SK-N-SH (cell line): ENCODE measurements around the gene DGKI. TPM values are rescaled to one million over a fixed set of nuclear protein-coding genes. Genes with fewer than 3 reads are reported as not detected.

Experiments
- CTCF ChIA-PET: fragments of 300-600, 350-600 bp; formaldehyde crosslinking; extraction: SDS; loops from one replicate; lab custom pipeline; 2021; lab: Yijun Ruan, JAX
- POLR2A ChIA-PET: fragments of 350-600 bp; sonication (Branson Sonifier 250); formaldehyde crosslinking; extraction: SDS; loops from one replicate; lab custom pipeline; 2020; ENCODE audit warnings: antibody characterized with exemption, inconsistent platforms; lab: Yijun Ruan, JAX
- DNase-seq: peaks from one replicate; pipeline ENCODE4 v3.0.0; 2012
- H2AFZ ChIP-seq: fragments of 200-600 bp; sonication (generic); 2 replicates; pipeline ENCODE4 v1.8.1; 2016; ENCODE audit warnings: antibody characterized with exemption, mild to moderate bottlenecking, low read depth
- H3F3A ChIP-seq: fragments of 200-600 bp; sonication (generic); replicated peaks from 2 replicates; pipeline ENCODE3; 2016; ENCODE audit warnings: antibody characterized with exemption, mild to moderate bottlenecking; ENCODE audit not compliant: insufficient read depth
- H3K27ac ChIP-seq, 2 experiments: fragments of 200-500 bp in 1 of 2; fragments of 200-600 bp in 1 of 2; sonication (Bioruptor generic) in 1 of 2; sonication (generic), shearing (Covaris generic) in 1 of 2; 2 replicates each; pipeline versions ENCODE4 v1.5.1 to v1.6.1; 2014 to 2016; ENCODE audit warnings: low read depth in 2 of 2, inconsistent platforms in 1 of 2, low read length in 1 of 2, mild to moderate bottlenecking in 1 of 2, mixed read lengths in 1 of 2
- H3K27me3 ChIP-seq: fragments of 200-600 bp; sonication (generic), shearing (Covaris generic); 2 replicates; pipeline ENCODE4 v1.6.1; 2016; ENCODE audit warnings: mixed run types; ENCODE audit not compliant: insufficient read depth
- H3K36me3 ChIP-seq, 2 experiments: fragments of 200-500 bp in 1 of 2; fragments of 200-600 bp in 1 of 2; sonication (Bioruptor generic) in 1 of 2; sonication (generic) in 1 of 2; replicated peaks in 1 of 2; 2 replicates each; pipeline versions ENCODE3 to v1.5.1; 2014 to 2016; ENCODE audit warnings: low read length in 1 of 2, mild to moderate bottlenecking in 1 of 2; ENCODE audit not compliant: insufficient read depth in 2 of 2, control insufficient read depth in 1 of 2
- H3K4me1 ChIP-seq, 2 experiments: fragments of 200-500 bp in 1 of 2; fragments of 200-600 bp in 1 of 2; sonication (Bioruptor generic) in 1 of 2; sonication (generic), shearing (Covaris generic) in 1 of 2; 2 replicates each; pipeline versions ENCODE4 v1.5.1 to v1.6.1; 2014 to 2016; ENCODE audit warnings: low read depth in 1 of 2, low read length in 1 of 2, mixed run types in 1 of 2; ENCODE audit not compliant: insufficient read depth in 2 of 2, control insufficient read depth in 1 of 2
- H3K4me2 ChIP-seq: fragments of 200-600 bp; sonication (generic), shearing (Covaris generic); 2 replicates; pipeline ENCODE4 v1.6.1; 2017; ENCODE audit warnings: mixed run types
- H3K4me3 ChIP-seq, 2 experiments: fragments of 200-500 bp in 1 of 2; fragments of 200-600 bp in 1 of 2; sonication (Bioruptor generic) in 1 of 2; sonication (generic), shearing (Covaris generic) in 1 of 2; 2 replicates each; pipeline versions ENCODE4 v1.5.1 to v1.8.1; 2014 to 2016; ENCODE audit warnings: low read depth in 2 of 2, inconsistent platforms in 1 of 2, low read length in 1 of 2, mild to moderate bottlenecking in 1 of 2, mixed read lengths in 1 of 2, moderate library complexity in 1 of 2
- H3K79me2 ChIP-seq: fragments of 200-600 bp; sonication (generic); 2 replicates; pipeline ENCODE4 v1.8.1; 2017; ENCODE audit warnings: mild to moderate bottlenecking; ENCODE audit not compliant: insufficient read depth
- H3K9ac ChIP-seq: fragments of 200-600 bp; sonication (generic); 2 replicates; pipeline ENCODE4 v1.6.1; 2017; ENCODE audit warnings: mixed run types
- H3K9me2 ChIP-seq: fragments of 200-600 bp; sonication (generic); 2 replicates; pipeline ENCODE4 v1.6.1; 2017; ENCODE audit warnings: mixed run types
- H3K9me3 ChIP-seq: fragments of 200-600 bp; sonication (generic); 2 replicates; pipeline ENCODE4 v1.6.1; 2017; ENCODE audit warnings: mixed run types, mild to moderate bottlenecking, moderate library complexity
- H4K20me1 ChIP-seq: fragments of 200-600 bp; sonication (generic); 2 replicates; pipeline ENCODE4 v1.6.1; 2017; ENCODE audit warnings: mild to moderate bottlenecking, mixed run types; ENCODE audit not compliant: insufficient read depth
- CHD2 ChIP-seq: fragments of 150-350 bp; IDR thresholded peaks from 2 replicates; pipeline ENCODE4 v1.6.1; 2018; ENCODE audit warnings: low read length; ENCODE audit not compliant: partially characterized antibody
- FOSL2 ChIP-seq: IDR thresholded peaks from 2 replicates; pipeline ENCODE4 v1.4.0; 2012; ENCODE audit warnings: low read depth, mild to moderate bottlenecking, moderate library complexity, borderline replicate concordance
- GATA2 ChIP-seq: sonication (generic); formaldehyde crosslinking; IDR thresholded peaks from 2 replicates; pipeline ENCODE4 v1.5.0; 2020; ENCODE audit warnings: mild to moderate bottlenecking, missing genetic modification reagents
- JUND ChIP-seq: IDR thresholded peaks from 2 replicates; pipeline ENCODE4 v1.4.0; 2012
- NFIC ChIP-seq: IDR thresholded peaks from 2 replicates; pipeline ENCODE4 v1.4.0; 2012; ENCODE audit warnings: borderline replicate concordance
- RXRA ChIP-seq: IDR thresholded peaks from 2 replicates; pipeline ENCODE4 v1.4.0; 2012; ENCODE audit warnings: low read depth, mild to moderate bottlenecking, borderline replicate concordance
- SIN3A ChIP-seq: IDR thresholded peaks from 2 replicates; pipeline ENCODE4 v1.6.1; 2012; ENCODE audit warnings: low read depth, mild to moderate bottlenecking, low read length, moderate library complexity, borderline replicate concordance
- TAF1 ChIP-seq: IDR thresholded peaks from 2 replicates; pipeline ENCODE4 v1.6.1; 2012; ENCODE audit warnings: low read depth, mild to moderate bottlenecking, low read length, moderate library complexity, borderline replicate concordance
- TCF12 ChIP-seq: IDR thresholded peaks from 2 replicates; pipeline ENCODE4 v1.4.0; 2012
- TEAD4 ChIP-seq: IDR thresholded peaks from 2 replicates; pipeline ENCODE4 v1.4.0; 2012; ENCODE audit warnings: mild to moderate bottlenecking, borderline replicate concordance; ENCODE audit not compliant: insufficient read depth
- WGBS: methylation state at CpG from one replicate; pipeline ENCODE4 v1.1.6; 2017; ENCODE audit warnings: low lambda C conversion rate; 5-methylcytosine and 5-hydroxymethylcytosine counted together
- polyA plus RNA-seq, 3 experiments: library from polyadenylated mRNA; depleted of rRNA; stranded (reverse); fragments of >200 nt; gene quantifications; 2 replicates each; pipeline ENCODE4 v1.2.3, GENCODE V29; 2012
- TF ChIP-seq, protein P1 (sequence below): IDR thresholded peaks from 2 replicates; pipeline ENCODE4 v1.4.0; 2012; ENCODE audit warnings: low read depth, borderline replicate concordance
- TF ChIP-seq, protein P2 (sequence below): IDR thresholded peaks from 2 replicates; pipeline ENCODE4 v1.6.1; 2012; ENCODE audit warnings: mild to moderate bottlenecking, low read depth, low read length, moderate library complexity
- TF ChIP-seq, protein P3 (sequence below): fragments of 150-350 bp; IDR thresholded peaks from 2 replicates; pipeline ENCODE4 v1.6.1; 2016; ENCODE audit warnings: mild to moderate bottlenecking, low read depth, low read length

The DGKI gene
- polyA plus RNA-seq, 1 of the 3 experiments (the other 2 are of a cell fraction): 1.3 TPM

DNA sequence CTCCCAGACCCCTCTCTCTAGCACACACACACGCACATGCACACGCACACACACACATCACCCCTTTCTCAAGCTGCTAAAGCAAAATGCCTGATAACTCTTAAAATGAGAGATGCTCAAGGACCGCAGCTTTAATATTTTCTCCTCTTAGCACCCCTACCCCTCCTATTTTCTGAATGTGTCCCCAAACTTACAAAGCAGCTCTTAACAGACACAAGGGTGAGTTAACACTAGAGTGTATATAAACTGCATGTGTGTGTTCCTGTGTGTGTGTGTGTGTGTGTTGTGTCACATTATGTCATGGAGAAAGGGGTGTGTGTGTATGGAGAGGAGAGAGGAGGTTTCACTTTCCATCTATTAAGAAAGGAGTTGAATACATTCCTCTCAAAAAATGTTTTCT lies 504.5 kb downstream of the DGKI start:
- H3K36me3 ChIP-seq: no peaks in the 10 kb centered on the region
- peak overlapping the region in 1 of 2 experiments; percentile 64; a peak in 2 of 4 replicates for H3K4me3 ChIP-seq
- no peaks in the 10 kb centered on the region for H3K79me2 ChIP-seq
- POLR2A ChIA-PET: no interaction called here
- H3K9me3 ChIP-seq: no peaks in the 10 kb centered on the region
- WGBS: 59% methylated on average over 3 of the region's 3 CpGs
- H2AFZ ChIP-seq: peak overlapping the region; percentile 82; the same call in 1 of the 2 replicates
- no peaks in the 10 kb centered on the region for H3K9me2 ChIP-seq
- no peak overlapping the region for H3K27ac ChIP-seq
- peak overlapping the region; percentile 87 for H3K4me2 ChIP-seq
- H3F3A ChIP-seq: no peaks in the 10 kb centered on the region
- H3K27me3 ChIP-seq: no peaks in the 10 kb centered on the region
- no peak overlapping the region for H3K9ac ChIP-seq
- TF ChIP-seq JUND (no peak), TEAD4 (no peak), TCF12 (no peak), RXRA (no peak), SIN3A (no peak), FOSL2 (no peak), TAF1 (no peak), CHD2 (no peak), GATA2 (CRISPR knock-in tag) (no peak), NFIC (no peak)
- TF ChIP-seq, protein P1, sequence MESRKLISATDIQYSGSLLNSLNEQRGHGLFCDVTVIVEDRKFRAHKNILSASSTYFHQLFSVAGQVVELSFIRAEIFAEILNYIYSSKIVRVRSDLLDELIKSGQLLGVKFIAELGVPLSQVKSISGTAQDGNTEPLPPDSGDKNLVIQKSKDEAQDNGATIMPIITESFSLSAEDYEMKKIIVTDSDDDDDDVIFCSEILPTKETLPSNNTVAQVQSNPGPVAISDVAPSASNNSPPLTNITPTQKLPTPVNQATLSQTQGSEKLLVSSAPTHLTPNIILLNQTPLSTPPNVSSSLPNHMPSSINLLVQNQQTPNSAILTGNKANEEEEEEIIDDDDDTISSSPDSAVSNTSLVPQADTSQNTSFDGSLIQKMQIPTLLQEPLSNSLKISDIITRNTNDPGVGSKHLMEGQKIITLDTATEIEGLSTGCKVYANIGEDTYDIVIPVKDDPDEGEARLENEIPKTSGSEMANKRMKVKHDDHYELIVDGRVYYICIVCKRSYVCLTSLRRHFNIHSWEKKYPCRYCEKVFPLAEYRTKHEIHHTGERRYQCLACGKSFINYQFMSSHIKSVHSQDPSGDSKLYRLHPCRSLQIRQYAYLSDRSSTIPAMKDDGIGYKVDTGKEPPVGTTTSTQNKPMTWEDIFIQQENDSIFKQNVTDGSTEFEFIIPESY: no peak
- TF ChIP-seq, protein P2, sequence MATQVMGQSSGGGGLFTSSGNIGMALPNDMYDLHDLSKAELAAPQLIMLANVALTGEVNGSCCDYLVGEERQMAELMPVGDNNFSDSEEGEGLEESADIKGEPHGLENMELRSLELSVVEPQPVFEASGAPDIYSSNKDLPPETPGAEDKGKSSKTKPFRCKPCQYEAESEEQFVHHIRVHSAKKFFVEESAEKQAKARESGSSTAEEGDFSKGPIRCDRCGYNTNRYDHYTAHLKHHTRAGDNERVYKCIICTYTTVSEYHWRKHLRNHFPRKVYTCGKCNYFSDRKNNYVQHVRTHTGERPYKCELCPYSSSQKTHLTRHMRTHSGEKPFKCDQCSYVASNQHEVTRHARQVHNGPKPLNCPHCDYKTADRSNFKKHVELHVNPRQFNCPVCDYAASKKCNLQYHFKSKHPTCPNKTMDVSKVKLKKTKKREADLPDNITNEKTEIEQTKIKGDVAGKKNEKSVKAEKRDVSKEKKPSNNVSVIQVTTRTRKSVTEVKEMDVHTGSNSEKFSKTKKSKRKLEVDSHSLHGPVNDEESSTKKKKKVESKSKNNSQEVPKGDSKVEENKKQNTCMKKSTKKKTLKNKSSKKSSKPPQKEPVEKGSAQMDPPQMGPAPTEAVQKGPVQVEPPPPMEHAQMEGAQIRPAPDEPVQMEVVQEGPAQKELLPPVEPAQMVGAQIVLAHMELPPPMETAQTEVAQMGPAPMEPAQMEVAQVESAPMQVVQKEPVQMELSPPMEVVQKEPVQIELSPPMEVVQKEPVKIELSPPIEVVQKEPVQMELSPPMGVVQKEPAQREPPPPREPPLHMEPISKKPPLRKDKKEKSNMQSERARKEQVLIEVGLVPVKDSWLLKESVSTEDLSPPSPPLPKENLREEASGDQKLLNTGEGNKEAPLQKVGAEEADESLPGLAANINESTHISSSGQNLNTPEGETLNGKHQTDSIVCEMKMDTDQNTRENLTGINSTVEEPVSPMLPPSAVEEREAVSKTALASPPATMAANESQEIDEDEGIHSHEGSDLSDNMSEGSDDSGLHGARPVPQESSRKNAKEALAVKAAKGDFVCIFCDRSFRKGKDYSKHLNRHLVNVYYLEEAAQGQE: no peak
- TF ChIP-seq, protein P3, sequence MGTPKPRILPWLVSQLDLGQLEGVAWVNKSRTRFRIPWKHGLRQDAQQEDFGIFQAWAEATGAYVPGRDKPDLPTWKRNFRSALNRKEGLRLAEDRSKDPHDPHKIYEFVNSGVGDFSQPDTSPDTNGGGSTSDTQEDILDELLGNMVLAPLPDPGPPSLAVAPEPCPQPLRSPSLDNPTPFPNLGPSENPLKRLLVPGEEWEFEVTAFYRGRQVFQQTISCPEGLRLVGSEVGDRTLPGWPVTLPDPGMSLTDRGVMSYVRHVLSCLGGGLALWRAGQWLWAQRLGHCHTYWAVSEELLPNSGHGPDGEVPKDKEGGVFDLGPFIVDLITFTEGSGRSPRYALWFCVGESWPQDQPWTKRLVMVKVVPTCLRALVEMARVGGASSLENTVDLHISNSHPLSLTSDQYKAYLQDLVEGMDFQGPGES: no peak
- DNase-seq: no peak
- peaks cover 0 to 6% of the 10 kb centered on the region in 2 experiments; a peak in 2 of 4 replicates for H3K4me1 ChIP-seq
- CTCF ChIA-PET: interaction anchor here (1.5 kb wide), 1 partner anchor 27 kb away, joined by 3 read pairs; no protein-coding TSS in a partner anchor
- H4K20me1 ChIP-seq: no peaks in the 10 kb centered on the region
